ENCODE measurements around the gene BIRC7.
A peak's percentile ranks its signal among the peaks of the same experiment; 100 is the strongest.

BIRC7 gene

GRCh38 chr20:63254606-63255384, 19.1 kb downstream of the BIRC7 start:
- in situ Hi-C loops (cut with HindIII; ENCODE audit: low sequenced_read_pairs), result no loop called here
- no peak overlapping the region for H3K4me3 ChIP-seq (ENCODE audit: low read depth, low read length)
- TF ChIP-seq CTCF (IDR thresholded peaks at IDR 0.05; ENCODE audit: low read depth, low read length), result peak; percentile 15
- DNase-seq (ENCODE audit: low read depth, low spot score), result no peak

- H3K4me3 ChIP-seq (ENCODE audit: low read depth, low read length), result no peak overlapping the region
- TF ChIP-seq CTCF (IDR thresholded peaks at IDR 0.05; ENCODE audit: low read depth, low read length), result no peak
- in situ Hi-C loops (cut with HindIII; ENCODE audit: low sequenced_read_pairs), result no loop called here
- no peak for DNase-seq (ENCODE audit: low read depth, low spot score)
Measured at GRCh38 chr20:63255931-63256704, 20.4 kb downstream of the BIRC7 start.

GRCh38 chr20:63256954-63257353, 21.2 kb downstream of the BIRC7 start:
- no peak overlapping the region for H3K4me3 ChIP-seq (ENCODE audit: low read depth, low read length)
- in situ Hi-C loops (cut with HindIII; ENCODE audit: low sequenced_read_pairs), result no loop called here

GRCh38 chr20:63257629-63258028, 21.9 kb downstream of the BIRC7 start:
- in situ Hi-C loops (cut with HindIII; ENCODE audit: low sequenced_read_pairs), result no loop called here
- no peak for TF ChIP-seq CTCF (IDR thresholded peaks at IDR 0.05; ENCODE audit: low read depth, low read length)
- no peak overlapping the region for H3K4me3 ChIP-seq (ENCODE audit: low read depth, low read length)
- no peak for DNase-seq (ENCODE audit: low read depth, low spot score)

More at GRCh38 chr20:63256954-63257353, 21.2 kb downstream of the BIRC7 start:
- TF ChIP-seq CTCF (IDR thresholded peaks at IDR 0.05; ENCODE audit: low read depth, low read length), result no peak
- DNase-seq (ENCODE audit: low read depth, low spot score), result no peak

- DNase-seq (ENCODE audit: low read depth, low spot score), result no peak
- in situ Hi-C loops (cut with HindIII; ENCODE audit: low sequenced_read_pairs), result no loop called here
- no peak overlapping the region for H3K4me3 ChIP-seq (ENCODE audit: low read depth, low read length)
- TF ChIP-seq CTCF (IDR thresholded peaks at IDR 0.05; ENCODE audit: low read depth, low read length), result no peak
Measured at GRCh38 chr20:63258781-63259180, 23.1 kb downstream of the BIRC7 start.

GRCh38 chr20:63259734-63260460, 24.2 kb downstream of the BIRC7 start:
- DNase-seq (ENCODE audit: low read depth, low spot score), result no peak
- in situ Hi-C loops (cut with HindIII; ENCODE audit: low sequenced_read_pairs), result no loop called here
- TF ChIP-seq CTCF (IDR thresholded peaks at IDR 0.05; ENCODE audit: low read depth, low read length), result no peak
- H3K4me3 ChIP-seq (ENCODE audit: low read depth, low read length), result no peak overlapping the region

Data from astrocyte of the spinal cord (primary cell).